Ureter (tissue), 1 donor: Measurements from ENCODE around the gene LRP6. TPM values are rescaled to one million over a fixed set of nuclear protein-coding genes. Genes with fewer than 3 reads are reported as not detected.
"Not testable (repeated sequence)": the region's sequence is repeated elsewhere in the genome, so short reads cannot be mapped to it uniquely, and the experiment has no call there.

Experiments used
- DNase-seq: peaks from one replicate; pipeline ENCODE4 v3.0.0-alpha.2; 2020; ENCODE audit warnings: low spot score
- total RNA-seq: library from RNA; stranded (reverse); gene quantifications from one replicate; pipeline ENCODE4 v1.2.4, GENCODE V29; 2023
- donor health status: DM: yes; HTN: yes; CAD: no.

The LRP6 gene
- total RNA-seq: 36.5 TPM

DNA sequence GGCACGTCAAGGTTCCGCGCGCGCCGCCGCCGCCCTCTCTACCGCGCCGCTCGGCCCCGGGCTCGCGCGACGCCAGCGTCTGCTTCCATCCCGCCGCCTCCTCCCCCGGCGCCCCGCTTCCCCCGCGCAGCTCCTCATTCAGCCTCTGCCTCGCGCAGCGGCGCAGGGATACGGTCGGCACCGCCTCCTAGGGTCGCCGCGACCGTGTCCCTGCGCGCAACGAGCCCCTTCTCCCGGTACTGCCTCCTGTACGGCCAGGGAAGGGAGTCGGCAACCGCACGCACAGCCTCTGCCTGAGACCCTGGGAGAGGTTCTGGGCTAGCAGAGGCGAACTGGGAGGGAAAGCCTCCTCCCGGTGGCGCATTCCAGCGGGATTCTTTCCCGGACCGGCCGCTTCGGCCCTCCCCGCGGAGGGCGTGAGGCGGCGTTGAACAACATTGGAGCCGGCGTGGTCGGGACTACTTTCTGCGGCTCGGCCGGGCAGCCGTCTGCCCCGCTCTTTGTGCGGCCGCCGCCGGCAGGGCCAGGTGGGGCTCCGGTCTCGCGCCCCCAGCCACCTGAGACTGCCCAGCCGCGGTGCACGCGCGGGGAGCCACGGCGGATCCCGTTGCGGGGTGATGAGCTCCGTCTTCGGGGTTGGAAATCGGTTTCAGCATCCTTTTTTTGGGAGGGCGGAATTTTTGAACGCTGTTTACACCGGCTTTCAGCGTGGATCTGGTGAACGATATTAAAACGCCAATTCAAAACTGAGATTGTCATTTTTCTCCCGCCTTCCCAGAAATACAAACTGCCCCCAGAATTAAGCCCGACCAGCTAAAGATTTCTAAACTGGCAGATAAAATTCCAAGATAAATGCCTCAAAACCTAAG is at the start of gene LRP6:
Gene LRP6, minus strand, starts transcription at position 172 of the 869 bp plus-strand sequence. CDS start 309 bp downstream, outside the sequence.
- DNase-seq: peak; percentile 86

- no peak for DNase-seq
Observed at GRCh38 chr12:12315838-12316237, 49.0 kb upstream of the LRP6 start.

- DNase-seq: not testable (repeated sequence)
Observed at GRCh38 chr12:12310695-12311094, 43.9 kb upstream of the LRP6 start.

DNA sequence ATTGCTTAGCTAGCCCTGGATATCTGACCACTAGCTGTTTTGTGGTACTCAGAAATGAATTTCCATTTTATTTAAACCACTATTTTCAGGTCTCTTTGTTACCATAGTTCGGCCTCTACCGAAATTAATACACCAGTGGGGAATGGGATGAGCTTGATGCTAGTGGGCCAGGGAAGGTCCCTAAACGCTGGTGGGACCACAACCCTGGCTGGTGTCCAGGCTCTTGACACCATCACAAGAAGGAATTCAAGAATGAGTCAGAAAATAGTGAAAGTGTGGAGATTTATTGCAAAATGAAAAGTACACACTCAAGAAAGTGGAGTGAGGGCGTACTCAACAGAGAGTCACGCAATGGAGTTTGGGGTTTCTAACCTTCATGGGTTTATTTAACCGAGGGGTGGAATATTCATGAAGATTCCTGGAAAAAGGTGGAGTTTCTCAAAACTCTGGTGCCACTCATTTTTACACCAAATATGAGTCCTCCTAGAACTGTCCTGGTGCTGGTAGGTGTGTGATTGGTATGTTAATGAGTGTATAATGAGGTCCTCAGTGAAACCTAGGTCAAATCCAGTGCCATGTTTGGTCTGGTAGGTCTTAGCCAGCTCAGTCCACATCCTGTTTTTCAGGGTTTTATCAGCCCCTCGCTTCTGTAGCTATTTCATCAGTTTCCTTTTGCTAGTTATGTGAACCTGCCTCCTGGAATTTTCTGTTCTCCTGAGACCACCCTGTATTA is 38.9 kb upstream of the LRP6 start:
- DNase-seq: no peak

DNA sequence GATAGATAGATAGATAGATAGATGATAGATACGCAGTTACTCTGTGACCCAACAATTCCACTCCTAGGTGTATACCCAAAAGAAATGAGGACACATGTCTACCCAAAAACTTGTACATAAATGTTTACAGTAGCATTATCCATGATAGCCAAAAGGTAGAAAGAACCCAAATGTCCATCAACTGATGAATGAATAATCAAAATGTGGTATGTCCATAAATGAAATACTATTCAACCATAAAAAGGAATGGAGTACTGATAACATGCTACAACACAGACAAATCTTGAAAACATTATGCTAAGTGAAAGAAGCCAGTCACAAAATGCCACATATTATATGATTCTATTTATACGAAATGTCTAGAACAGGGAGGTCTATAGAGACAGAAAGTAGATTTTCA is 36.1 kb upstream of the LRP6 start:
- no peak for DNase-seq

GRCh38 chr12:12301122-12301521 is 34.3 kb upstream of the LRP6 start:
- DNase-seq: no peak

DNA sequence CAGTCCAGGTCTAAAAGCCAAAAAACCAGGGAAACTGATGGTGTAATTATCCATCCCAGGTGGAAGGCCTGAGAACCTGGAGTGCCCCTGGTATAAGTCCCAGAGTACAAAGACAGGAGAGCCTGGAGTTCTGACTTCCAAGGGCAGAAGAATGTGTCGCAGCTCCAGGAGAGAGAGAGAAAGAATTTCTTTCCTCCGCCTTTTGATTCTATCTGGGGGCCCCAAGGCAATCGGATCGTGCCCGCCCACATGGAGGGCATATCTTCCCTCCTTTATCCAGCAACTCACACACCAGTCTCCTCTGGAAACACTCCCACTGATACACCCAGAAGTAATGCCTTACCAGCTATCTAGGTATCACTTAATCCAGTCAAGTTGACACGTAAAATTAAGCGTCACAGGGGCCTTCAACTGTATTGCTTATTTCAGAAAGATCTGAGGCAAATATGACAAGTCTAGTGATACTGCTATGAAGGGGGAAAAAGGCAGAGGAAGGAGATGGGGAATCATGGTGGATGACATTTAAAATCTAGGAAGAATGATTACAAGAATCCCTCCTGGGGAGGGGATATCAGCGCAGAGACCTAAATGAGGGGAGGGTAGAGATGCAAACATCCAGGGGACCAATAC is 30.5 kb upstream of the LRP6 start:
- no peak for DNase-seq

- DNase-seq: no peak
Observed at GRCh38 chr12:12294215-12295005, 27.6 kb upstream of the LRP6 start.

DNA sequence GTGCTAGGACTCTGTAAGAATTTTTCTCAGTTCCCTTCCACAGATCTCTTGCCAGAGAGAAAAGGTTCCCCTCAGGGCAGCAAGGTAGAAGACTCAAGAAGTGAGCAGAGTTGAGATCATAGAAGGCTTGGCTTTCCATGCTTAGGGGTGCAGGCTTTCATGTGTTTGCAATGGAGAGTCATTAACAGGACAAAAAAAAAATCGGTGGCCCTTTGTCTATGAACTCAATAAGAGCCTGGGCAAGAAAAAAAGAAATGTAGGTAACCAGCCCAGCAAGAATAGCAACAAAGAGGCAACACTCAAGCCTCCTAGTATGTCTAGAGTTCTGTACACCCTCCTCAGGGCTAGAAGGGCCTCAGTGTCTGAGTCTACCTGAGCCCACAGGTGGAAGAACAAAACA is 23.4 kb upstream of the LRP6 start:
- DNase-seq: no peak

DNA sequence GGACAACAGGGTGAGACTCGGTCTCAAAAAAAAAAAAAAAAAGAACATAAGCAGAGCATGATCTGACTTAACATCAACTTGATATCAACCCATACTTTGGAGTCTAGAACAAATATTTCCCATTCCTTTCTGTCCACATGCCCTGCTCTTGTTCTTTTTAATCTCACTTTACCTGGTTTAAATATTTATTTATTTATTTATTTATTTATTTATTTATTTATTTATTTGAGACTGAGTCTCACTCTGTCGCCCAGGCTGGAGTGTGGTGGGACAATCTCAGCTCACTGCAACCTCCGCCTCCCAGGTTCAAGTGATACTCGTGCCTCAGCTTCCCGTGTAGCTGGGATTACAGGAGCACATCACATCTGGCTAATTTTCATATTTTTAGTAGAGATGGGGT is 19.6 kb upstream of the LRP6 start:
- no peak for DNase-seq

DNA sequence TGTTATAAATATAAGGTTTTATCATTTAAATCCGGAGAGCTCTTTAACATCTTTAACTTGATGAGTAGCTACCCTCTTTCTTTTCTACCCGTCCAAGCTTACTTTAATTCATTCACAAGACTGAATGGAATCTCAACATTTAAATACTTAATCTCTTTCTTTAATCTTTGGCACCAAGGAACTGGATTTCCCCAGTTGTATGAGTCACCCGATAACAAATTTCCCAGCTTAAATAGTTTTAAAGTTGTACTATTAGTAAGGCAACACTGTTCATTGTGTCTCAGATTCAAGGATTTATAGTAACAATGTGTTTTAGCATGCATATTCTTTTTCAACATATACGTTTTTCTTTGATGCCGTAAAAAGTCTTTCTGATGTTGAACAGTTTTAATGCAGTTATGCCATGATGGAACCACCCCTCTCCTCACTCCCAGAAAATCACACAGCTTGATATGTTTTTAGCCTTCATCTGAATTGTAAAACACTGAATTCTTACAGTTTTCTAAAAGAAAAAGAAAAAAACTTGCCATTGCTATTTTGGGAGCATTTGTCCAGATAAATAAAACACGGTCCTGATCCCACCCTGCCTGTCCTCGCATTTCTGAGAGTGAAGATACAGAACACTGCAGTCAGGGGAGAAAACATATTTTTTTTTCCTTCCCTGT is 16.0 kb upstream of the LRP6 start:
- DNase-seq: no peak

DNA sequence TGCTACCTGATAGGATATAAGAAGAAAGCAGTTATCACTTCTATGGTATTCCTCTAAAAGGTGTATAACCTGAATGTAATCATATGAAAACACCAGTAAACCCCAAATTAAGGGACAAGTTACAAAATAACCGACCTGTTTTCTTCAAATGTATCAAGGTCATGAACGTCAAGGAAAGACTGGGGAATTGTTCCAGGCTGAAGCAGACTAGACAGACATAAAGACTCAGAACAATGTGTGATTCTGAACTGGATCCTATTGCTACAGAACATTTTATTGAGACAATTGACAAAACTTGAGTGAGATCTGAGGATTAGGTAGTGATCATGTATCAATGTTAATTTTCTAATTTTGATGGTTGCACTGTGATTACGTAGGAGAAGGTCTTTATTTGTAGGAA is 15.4 kb upstream of the LRP6 start:
- no peak for DNase-seq

DNA sequence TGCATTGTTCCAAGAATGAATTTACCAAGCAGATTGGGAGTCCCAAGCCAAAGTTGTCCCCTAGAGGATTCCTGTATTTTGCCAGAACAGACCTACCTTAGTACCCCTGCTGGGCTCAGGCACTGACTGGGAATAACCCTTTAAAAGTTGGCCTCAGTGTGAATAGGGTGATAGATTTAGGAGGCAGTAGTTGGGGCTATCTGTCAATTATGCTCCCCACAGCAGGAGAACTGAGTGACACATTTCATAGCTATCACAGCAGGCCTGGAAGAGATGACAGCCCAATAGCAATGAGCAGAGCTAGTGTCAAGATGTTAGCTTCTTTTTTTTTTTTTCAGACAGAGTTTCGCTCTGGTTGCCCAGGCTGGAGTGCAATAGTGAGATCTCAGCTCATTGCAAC is 14.3 kb upstream of the LRP6 start:
- DNase-seq: no peak

GRCh38 chr12:12278899-12279298 is 12.1 kb upstream of the LRP6 start:
- DNase-seq: no peak

DNA sequence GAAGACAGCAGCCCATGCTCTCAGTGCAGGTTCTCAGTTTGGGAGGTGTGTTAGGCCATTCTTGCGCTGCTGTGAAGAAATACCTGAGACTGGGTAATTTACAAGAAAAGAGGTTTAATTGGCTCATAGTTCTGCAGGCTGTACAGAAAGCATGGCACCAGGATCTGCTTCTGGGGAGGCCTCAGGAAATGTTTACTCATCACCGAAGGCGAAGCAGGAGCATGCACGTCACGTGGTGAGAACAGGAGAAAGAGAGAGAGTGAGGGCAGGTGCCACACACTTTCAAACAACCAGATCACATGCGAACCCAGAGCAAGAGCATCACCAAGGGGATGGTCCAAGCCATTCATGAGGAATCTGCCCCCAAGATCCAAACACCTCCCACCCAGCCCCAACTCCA is 9.0 kb upstream of the LRP6 start:
- no peak for DNase-seq

DNA sequence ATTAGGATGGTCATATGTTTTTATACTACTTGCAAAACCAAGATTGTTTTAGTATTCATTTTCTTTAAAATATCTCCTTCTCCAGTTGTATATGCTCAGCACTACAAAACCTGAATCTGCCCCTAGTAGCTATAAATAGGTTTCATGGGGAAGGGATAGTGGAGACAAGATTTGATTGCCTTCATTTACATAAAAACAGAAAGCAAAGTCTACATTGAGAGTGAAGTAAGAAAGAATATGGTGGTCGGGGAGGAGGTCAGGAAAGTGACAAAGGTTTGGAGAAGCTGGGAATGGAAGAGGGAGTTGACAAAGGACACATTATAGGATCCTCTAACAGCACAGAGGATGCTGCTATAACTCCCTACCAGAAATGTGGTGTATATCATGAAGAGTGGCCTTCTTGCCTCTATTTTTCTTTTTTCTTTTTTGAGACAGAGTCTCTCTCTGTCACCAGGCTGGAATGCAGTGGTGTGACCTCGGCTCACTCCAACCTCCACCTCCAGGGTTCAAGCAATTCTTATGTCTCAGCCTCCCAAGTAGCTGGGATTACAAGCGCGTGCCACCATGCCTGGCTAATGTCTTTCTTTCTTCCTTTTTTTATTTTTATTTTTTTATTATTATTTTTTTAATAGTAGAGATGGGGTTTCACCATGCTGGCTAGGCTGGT is 6.6 kb upstream of the LRP6 start:
- no peak for DNase-seq

GRCh38 chr12:12272869-12273268 is 6.0 kb upstream of the LRP6 start:
- DNase-seq: no peak

DNA sequence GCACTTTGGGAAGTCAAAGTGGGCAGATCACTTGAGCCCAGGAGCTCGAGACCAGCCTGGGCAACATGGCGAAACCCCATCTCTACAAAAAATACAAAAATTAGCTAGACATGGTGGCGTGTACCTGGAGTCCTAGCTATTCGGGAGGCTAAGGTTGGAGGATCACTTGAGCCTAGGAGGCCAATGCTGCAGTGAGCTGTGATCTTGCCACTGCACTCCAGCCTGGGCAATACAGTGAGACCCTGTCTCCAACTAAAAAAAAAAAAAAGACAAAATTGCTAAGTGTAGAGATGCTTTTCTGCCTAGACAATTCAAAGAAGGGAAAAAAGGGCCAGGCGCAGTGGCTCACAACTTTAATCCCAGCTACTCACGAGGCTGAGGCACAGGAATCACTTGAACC is 3.4 kb upstream of the LRP6 start:
- DNase-seq: no peak

DNA sequence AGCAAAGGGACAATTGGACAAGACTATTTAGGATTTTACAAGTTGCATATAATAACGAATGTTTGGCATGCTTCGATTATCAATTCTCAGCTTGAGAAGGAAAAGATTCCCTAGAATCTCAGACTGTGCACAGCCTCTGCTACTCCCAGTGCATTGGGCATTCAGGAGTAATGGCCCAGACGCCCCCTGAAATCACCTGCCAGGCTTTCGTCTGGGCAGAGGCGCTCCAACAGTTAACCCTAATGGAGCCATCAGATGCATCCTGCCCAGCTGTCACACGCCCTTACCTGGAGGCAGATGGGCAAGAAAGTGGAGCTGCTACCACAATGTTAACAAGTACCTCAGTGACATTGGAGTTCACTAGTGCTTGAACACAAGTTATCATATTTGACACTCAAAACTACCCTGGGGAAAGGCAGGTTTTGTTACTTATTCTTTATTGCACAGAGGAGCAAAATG is 927 bp upstream of the LRP6 start:
- no peak for DNase-seq

DNA sequence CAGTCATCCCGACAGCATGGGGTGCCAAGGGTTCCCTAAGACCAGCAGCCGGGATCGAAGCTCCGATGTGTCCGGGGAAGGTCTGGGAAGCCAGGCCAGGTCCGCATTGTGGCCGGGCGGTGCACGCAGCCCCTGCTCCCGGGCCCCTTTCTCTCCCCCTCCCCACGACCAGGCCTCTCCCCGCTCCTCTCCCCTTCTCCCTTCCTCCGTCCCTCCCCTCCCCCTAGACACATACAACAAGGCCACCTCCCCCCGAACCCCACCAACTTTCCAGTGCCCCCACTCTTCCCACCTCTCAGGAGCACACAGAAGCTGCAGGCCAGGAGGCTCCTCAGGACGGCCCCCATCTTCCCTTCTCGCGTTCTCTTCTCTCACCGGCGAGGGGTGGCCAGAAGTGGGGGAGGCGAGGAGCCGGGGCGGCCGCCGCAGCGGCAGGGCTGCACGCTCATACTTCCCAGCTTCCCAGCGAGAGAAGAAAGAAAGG is 413 bp downstream of the LRP6 start:
- no peak for DNase-seq
